Adrenal gland (tissue), 5 donors: ENCODE results near the gene HELZ2.

ENCODE experiments used
- POLR2A ChIP-seq, 2 donors: fragments of 450-650 bp; IDR thresholded peaks; one replicate each; pipeline ENCODE4 v1.6.1; 2017; ENCODE audit warnings: antibody characterized with exemption in 2 of 2, mild to moderate bottlenecking in 2 of 2, moderate library complexity in 1 of 2
- TF ChIP-seq, protein P1 (sequence below), 6 experiments: fragments of 450-650 bp in 4 of 6; fragments of 200-600 bp in 2 of 6; sonication (generic) in 1 of 6; IDR thresholded peaks; 1 replicate in 5 of 6; 2 replicates in 1 of 6; pipeline versions ENCODE4 v1.5.1 to v1.8.0; 2016 to 2021; ENCODE audit warnings: antibody characterized with exemption in 6 of 6, mild to moderate bottlenecking in 2 of 6, moderate library complexity in 1 of 6
- donor health status: DM: no; HTN: no; CAD: no.

DNA sequence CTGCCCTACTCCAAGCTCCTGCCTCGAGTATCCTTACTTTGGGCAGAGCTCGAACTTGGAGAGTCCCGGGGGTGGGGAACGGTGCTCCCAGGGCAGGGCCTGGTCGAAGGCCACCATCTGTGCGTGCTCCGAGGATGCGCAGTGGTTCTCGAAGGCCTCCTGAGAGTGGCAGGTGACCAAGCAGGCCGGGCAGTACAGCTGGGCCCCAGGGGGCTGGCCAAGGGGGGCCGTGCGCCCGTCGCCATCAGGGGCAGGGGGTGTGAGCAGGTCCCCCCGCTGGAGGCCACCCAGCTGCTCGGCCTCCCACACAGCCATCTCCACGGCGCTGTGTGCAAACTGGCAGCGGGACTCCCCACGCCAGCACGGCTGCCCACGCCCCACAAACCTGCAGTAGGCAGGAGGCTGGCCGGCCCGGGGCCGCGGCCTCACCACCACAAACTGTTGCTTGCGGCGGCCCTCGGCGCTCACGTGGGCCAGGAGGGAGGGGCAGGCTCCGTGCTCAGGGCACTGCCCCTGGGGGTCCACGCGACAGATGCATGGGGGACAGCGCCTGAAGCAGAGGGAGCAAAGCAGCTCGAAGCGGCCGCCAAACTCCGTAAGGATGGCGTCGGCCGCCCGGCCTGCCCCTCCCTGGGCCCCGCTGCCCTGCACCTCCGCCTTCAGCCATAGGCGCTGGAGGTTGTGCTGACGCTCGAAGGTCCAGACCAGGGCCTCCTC, 1.8 kb downstream of the HELZ2 start:
- TF ChIP-seq POLR2A (IDR thresholded peaks at IDR 0.05) = no peak
- TF ChIP-seq, protein P1, sequence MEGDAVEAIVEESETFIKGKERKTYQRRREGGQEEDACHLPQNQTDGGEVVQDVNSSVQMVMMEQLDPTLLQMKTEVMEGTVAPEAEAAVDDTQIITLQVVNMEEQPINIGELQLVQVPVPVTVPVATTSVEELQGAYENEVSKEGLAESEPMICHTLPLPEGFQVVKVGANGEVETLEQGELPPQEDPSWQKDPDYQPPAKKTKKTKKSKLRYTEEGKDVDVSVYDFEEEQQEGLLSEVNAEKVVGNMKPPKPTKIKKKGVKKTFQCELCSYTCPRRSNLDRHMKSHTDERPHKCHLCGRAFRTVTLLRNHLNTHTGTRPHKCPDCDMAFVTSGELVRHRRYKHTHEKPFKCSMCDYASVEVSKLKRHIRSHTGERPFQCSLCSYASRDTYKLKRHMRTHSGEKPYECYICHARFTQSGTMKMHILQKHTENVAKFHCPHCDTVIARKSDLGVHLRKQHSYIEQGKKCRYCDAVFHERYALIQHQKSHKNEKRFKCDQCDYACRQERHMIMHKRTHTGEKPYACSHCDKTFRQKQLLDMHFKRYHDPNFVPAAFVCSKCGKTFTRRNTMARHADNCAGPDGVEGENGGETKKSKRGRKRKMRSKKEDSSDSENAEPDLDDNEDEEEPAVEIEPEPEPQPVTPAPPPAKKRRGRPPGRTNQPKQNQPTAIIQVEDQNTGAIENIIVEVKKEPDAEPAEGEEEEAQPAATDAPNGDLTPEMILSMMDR (IDR thresholded peaks at IDR 0.05) = no peak
